ENCODE measurements around the gene EYS. TPM values are rescaled to one million over a fixed set of nuclear protein-coding genes. Genes with fewer than 3 reads are reported as not detected.

EYS gene
- total RNA-seq, 1 experiment from 2014 or later: not detected

DNA sequence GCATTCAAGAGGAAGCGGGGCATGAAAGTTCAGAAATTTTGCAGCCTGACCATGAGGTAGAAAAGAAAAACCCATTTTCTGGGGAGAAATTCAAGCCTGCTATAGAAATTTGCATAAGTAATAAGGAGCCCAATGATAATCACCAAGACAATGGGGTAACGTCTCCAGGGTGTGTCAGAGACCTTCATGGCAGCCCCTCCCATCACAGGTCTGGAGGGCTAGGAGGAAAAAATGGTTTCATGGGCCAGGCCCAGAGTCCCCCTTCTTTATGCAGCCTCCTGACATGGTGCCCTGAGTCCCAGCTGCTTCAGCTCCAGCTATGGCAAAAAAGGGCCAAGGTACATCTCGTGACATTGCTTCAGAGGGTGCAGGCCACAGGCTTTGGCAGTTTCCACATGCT lies 618.5 kb downstream of the EYS start:
- TF ChIP-seq, protein P1, sequence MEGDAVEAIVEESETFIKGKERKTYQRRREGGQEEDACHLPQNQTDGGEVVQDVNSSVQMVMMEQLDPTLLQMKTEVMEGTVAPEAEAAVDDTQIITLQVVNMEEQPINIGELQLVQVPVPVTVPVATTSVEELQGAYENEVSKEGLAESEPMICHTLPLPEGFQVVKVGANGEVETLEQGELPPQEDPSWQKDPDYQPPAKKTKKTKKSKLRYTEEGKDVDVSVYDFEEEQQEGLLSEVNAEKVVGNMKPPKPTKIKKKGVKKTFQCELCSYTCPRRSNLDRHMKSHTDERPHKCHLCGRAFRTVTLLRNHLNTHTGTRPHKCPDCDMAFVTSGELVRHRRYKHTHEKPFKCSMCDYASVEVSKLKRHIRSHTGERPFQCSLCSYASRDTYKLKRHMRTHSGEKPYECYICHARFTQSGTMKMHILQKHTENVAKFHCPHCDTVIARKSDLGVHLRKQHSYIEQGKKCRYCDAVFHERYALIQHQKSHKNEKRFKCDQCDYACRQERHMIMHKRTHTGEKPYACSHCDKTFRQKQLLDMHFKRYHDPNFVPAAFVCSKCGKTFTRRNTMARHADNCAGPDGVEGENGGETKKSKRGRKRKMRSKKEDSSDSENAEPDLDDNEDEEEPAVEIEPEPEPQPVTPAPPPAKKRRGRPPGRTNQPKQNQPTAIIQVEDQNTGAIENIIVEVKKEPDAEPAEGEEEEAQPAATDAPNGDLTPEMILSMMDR (conservative IDR thresholded peaks at IDR 0.05): no peak
- no peak overlapping the region for H3K4me3 Mint-ChIP-seq

More for the DNA sequence above, 618.5 kb downstream of the EYS start:
- Mint-ChIP-seq H3K9me3 (peaks cover 25 to 35% of the 10 kb centered on the region in 2 experiments), H3K4me1 (no peaks in the 10 kb centered on the region), H3K27ac (no peak overlapping the region), H3K36me3 (ENCODE audit: insufficient read depth in 1 of 3, low read depth in 3 of 3) (peaks cover 8 to 23% (median 13%) of the 10 kb centered on the region in 3 experiments; a peak in 6 of 7 replicates), H3K27me3 (ENCODE audit: low read depth) (no peaks in the 10 kb centered on the region)
- H2BK20ac ChIP-seq (ENCODE audit: low read depth, low read length, poor library complexity, severe bottlenecking): no peak overlapping the region
- WGBS (ENCODE audit: extremely low coverage, insufficient read length, low lambda C conversion rate): no CpG with 5 or more reads among the region's 3 CpGs
- H3K56ac ChIP-seq (ENCODE audit: insufficient read length, low read depth, low read length): no peak overlapping the region
- DNase-seq: no peak
- H2AFZ ChIP-seq (ENCODE audit: low read length): no peak overlapping the region
- no peak overlapping the region for H4K91ac ChIP-seq (ENCODE audit: insufficient read length, low read depth, low read length)
- no peaks in the 10 kb centered on the region for H3K27me3 ChIP-seq (ENCODE audit: insufficient read depth, low read length)
- no peak overlapping the region for H2BK12ac ChIP-seq (ENCODE audit: insufficient read length, low read depth, low read length)
- H3K4me2 ChIP-seq (ENCODE audit: insufficient read depth, insufficient read length, low read length): no peak overlapping the region
- H3K79me2 ChIP-seq (ENCODE audit: insufficient read depth, low read length): no peaks in the 10 kb centered on the region
- H2BK15ac ChIP-seq (ENCODE audit: low read depth, low read length): no peak overlapping the region
- H4K20me1 ChIP-seq (ENCODE audit: control insufficient read depth, insufficient read depth, insufficient read length): no peaks in the 10 kb centered on the region
- H2AK5ac ChIP-seq (ENCODE audit: insufficient read length, low read length): no peak overlapping the region
- H3K9ac ChIP-seq (ENCODE audit: extremely low read depth, insufficient read length, low read length): no peak overlapping the region
- no peak overlapping the region for H2BK5ac ChIP-seq (ENCODE audit: insufficient read length, low read length)
- no peaks in the 10 kb centered on the region for H3K23me2 ChIP-seq (ENCODE audit: insufficient read length, low read depth, low read length, poor library complexity, severe bottlenecking)
- H3K9me3 ChIP-seq (ENCODE audit: control insufficient read depth, low read depth, low read length): peaks cover 8% of the 10 kb centered on the region
- H3K4ac ChIP-seq (ENCODE audit: low read depth, low read length): no peak overlapping the region
- H3K4me1 ChIP-seq (ENCODE audit: insufficient read depth, low read length): no peaks in the 10 kb centered on the region
- no peak overlapping the region for H3K23ac ChIP-seq (ENCODE audit: insufficient read length, low read depth, low read length)
- H4K8ac ChIP-seq (replicated peaks; ENCODE audit: insufficient read length, low read depth, low read length): no peak overlapping the region
- no peak overlapping the region for H3T11ph ChIP-seq (ENCODE audit: low read length)
- no peak overlapping the region for H3K27ac ChIP-seq (ENCODE audit: insufficient read length, low read depth, low read length)
- H3K18ac ChIP-seq (ENCODE audit: insufficient read length, low read depth, low read length): no peak overlapping the region
- no peak overlapping the region for H4K5ac ChIP-seq (ENCODE audit: insufficient read length, low read depth, low read length)
- no peak overlapping the region for H2BK120ac ChIP-seq (ENCODE audit: low read depth, low read length, poor library complexity, severe bottlenecking)
- no peaks in the 10 kb centered on the region for H3K79me1 ChIP-seq (ENCODE audit: insufficient read depth, low read depth, low read length, poor library complexity, severe bottlenecking)
- H3K14ac ChIP-seq (ENCODE audit: insufficient read depth, low read length): no peak overlapping the region
